Right lobe of liver (tissue), 4 donors: ENCODE measurements around the gene PIGZ.

ENCODE experiments used
- CTCF ChIP-seq, 4 donors: fragments of 200-600 bp in 3 of 4; fragments of 450-650 bp in 1 of 4; IDR thresholded peaks; one replicate each; pipeline versions ENCODE4 v1.5.1 to v1.8.0; 2016 to 2022; ENCODE audit warnings: antibody characterized with exemption in 4 of 4, mild to moderate bottlenecking in 2 of 4
- POLR2A ChIP-seq: fragments of 450-650 bp; IDR thresholded peaks from one replicate; pipeline ENCODE4 v1.6.1; 2017; ENCODE audit warnings: antibody characterized with exemption, mild to moderate bottlenecking
- donor health status: DM: no; HTN: no; CAD: no.
- donor health status: DM: no; HTN: no; CAD: no.
- donor health status: DM: no; HTN: yes; CAD: no.

GRCh38 chr3:197014942-197015575, 46.4 kb upstream of the PIGZ start:
- TF ChIP-seq POLR2A (no peak), CTCF (IDR thresholded peaks at IDR 0.05) (no peak)
